RWPE1 (cell line): ENCODE data around the gene PLEKHN1.
A peak's percentile ranks its signal among the peaks of the same experiment; 100 is the strongest.
"Not testable (repeated sequence)": the region's sequence is repeated elsewhere in the genome, so short reads cannot be mapped to it uniquely, and the experiment has no call there.

ENCODE experiments used
- CTCF ChIA-PET: fragments of 350-600 bp; sonication (Branson Sonifier 250); formaldehyde crosslinking; extraction: SDS; loops from one replicate; lab custom pipeline; 2021; lab: Yijun Ruan, JAX
- POLR2A ChIA-PET: fragments of 400-600 bp; formaldehyde crosslinking; extraction: SDS; loops from one replicate; lab custom pipeline; 2020; ENCODE audit warnings: antibody characterized with exemption; ENCODE audit not compliant: low non-redundant PET; lab: Yijun Ruan, JAX
- DNase-seq: peaks from one replicate; pipeline ENCODE4 v3.0.0; 2012; ENCODE audit warnings: low spot score
- H3K27ac ChIP-seq: fragments of 450-650 bp; 2 replicates; pipeline ENCODE4 v1.5.1; 2017
- CTCF ChIP-seq: fragments of 450-650 bp; conservative IDR thresholded peaks from 2 replicates; pipeline ENCODE4 v1.5.1; 2017; ENCODE audit warnings: low read depth, mild to moderate bottlenecking

PLEKHN1 gene

GRCh38 chr1:1013105-1013921 lies 47.0 kb downstream of the PLEKHN1 start, which contains the start of gene ISG15:
ISG15 (plus strand) TSS chr1:1013497; CDS start chr1:1013574, 77 bp downstream.
- H3K27ac ChIP-seq: peak within 1 kb of the TSS; percentile 84
- ChIA-PET POLR2A (interaction anchor here (0.8 kb wide), 1 partner anchor 27 kb away, joined by 3 read pairs; no protein-coding TSS in a partner anchor), CTCF (interaction anchor here (0.7 to 3.5 kb wide), 3 partner anchors 11 to 80 kb away, joined by 3 to 26 read pairs (median 3); no protein-coding TSS in a partner anchor)
- DNase-seq: peak; percentile 56
- TF ChIP-seq CTCF: no peak

DNA sequence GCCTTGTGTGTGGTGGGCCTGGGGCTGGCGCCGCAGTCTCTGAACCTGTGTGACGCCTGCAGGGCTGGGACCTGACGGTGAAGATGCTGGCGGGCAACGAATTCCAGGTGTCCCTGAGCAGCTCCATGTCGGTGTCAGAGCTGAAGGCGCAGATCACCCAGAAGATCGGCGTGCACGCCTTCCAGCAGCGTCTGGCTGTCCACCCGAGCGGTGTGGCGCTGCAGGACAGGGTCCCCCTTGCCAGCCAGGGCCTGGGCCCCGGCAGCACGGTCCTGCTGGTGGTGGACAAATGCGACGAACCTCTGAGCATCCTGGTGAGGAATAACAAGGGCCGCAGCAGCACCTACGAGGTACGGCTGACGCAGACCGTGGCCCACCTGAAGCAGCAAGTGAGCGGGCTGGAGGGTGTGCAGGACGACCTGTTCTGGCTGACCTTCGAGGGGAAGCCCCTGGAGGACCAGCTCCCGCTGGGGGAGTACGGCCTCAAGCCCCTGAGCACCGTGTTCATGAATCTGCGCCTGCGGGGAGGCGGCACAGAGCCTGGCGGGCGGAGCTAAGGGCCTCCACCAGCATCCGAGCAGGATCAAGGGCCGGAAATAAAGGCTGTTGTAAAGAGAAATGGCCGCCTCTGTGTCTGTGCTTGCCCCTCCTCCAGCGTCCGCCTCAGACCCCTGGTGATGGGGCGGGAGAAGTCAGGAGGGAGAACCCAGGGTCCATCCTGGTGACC lies 47.8 kb downstream of the PLEKHN1 start:
- no peak for DNase-seq
- CTCF ChIA-PET: interaction anchor here (0.6 to 3.5 kb wide), 7 partner anchors 12 to 206 kb away, joined by 3 to 26 read pairs (median 3); no protein-coding TSS in a partner anchor
- POLR2A ChIA-PET: interaction anchor here (0.8 kb wide), 1 partner anchor 26 kb away, joined by 3 read pairs; no protein-coding TSS in a partner anchor
- peak overlapping the region; percentile 84 for H3K27ac ChIP-seq
- TF ChIP-seq CTCF: no peak

GRCh38 chr1:1014799-1015681 lies 48.8 kb downstream of the PLEKHN1 start:
- DNase-seq: no peak
- TF ChIP-seq CTCF: peak; percentile 41
- CTCF ChIA-PET: interaction anchor here (0.9 to 3.5 kb wide), 5 partner anchors 13 to 48 kb away, joined by 3 to 26 read pairs (median 5); no protein-coding TSS in a partner anchor
- POLR2A ChIA-PET: no interaction called here
- peak overlapping the region; percentile 84 for H3K27ac ChIP-seq

- DNase-seq, H3K27ac ChIP-seq, POLR2A ChIA-PET: not testable (repeated sequence)
- CTCF ChIA-PET: interaction anchor here (1.9 kb wide), 1 partner anchor 15 kb away, joined by 8 read pairs; no protein-coding TSS in a partner anchor
Observed at GRCh38 chr1:1017397-1018320, 51.4 kb downstream of the PLEKHN1 start.

DNA sequence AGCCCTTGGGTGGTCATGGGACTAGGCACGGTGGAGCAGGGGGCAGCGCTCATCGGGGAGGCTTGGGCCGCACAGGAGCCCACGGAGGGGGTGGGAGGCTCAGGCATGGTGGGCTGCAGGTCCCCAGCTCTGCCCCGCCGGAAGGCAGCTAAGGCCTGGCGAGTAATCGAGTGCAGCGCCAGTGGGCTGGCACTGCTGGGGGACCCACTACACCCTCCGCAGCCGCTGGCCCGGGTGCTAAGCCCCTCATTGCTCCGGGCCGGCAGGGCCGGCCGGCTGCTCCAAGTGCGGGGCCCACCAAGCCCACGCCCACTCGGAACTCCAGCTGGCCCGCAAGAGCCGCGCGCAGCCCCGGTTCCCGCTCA lies 52.0 kb downstream of the PLEKHN1 start:
- POLR2A ChIA-PET, DNase-seq, H3K27ac ChIP-seq: not testable (repeated sequence)
- CTCF ChIA-PET: interaction anchor here (0.6 to 1.9 kb wide), 2 partner anchors 16 to 397 kb away, joined by 3 to 8 read pairs; no protein-coding TSS in a partner anchor

- POLR2A ChIA-PET: interaction anchor here (0.6 kb wide), 1 partner anchor 195 kb away, joined by 3 read pairs; no protein-coding TSS in a partner anchor
- CTCF ChIA-PET: interaction anchor here (0.5 to 0.7 kb wide), 3 partner anchors 43 to 396 kb away, joined by 3 read pairs; no protein-coding TSS in a partner anchor
- peak overlapping the region; percentile 98 for H3K27ac ChIP-seq
- DNase-seq: peak; percentile 90
- peak; percentile 81 for TF ChIP-seq CTCF
Observed at GRCh38 chr1:1019122-1019999, 53.1 kb downstream of the PLEKHN1 start.
